K562 (cell line): ENCODE results near the gene PNPLA8. TPM values are rescaled to one million over a fixed set of nuclear protein-coding genes. Genes with fewer than 3 reads are reported as not detected.

Source experiments
- ATF1 ChIP-seq, 2 experiments: fragments of 450-650 bp in 1 of 2; IDR thresholded peaks; 2 replicates each; pipeline ENCODE4 v1.6.1; 2016; ENCODE audit warnings: missing compliant biosample characterization in 1 of 2, missing genetic modification characterization in 1 of 2
- ATF6 ChIP-seq: sonication (generic); formaldehyde crosslinking; IDR thresholded peaks from 2 replicates; pipeline ENCODE4 v1.4.0; 2020; ENCODE audit warnings: mild to moderate bottlenecking, missing genetic modification reagents
- ELF1 ChIP-seq: fragments of 200-800 bp; sonication (Bioruptor generic); IDR thresholded peaks from 2 replicates; pipeline ENCODE4 v1.6.1; 2016; ENCODE audit warnings: missing genetic modification characterization, missing compliant biosample characterization
- HNRNPL ChIP-seq: fragments of 200-400 bp; formaldehyde crosslinking; IDR thresholded peaks from 2 replicates; pipeline ENCODE4 v1.6.1; 2017; ENCODE audit warnings: low read depth, mild to moderate bottlenecking, low read length
- KLF16 ChIP-seq: IDR thresholded peaks from 2 replicates; pipeline ENCODE4 v1.6.1; 2016; ENCODE audit warnings: antibody characterized with exemption
- MAFG ChIP-seq: fragments of 450-650 bp; conservative IDR thresholded peaks from 2 replicates; pipeline ENCODE4 v1.6.1; 2016; ENCODE audit warnings: missing genetic modification characterization, missing compliant biosample characterization
- MYNN ChIP-seq, 2 experiments: sonication (generic); formaldehyde crosslinking in 1 of 2; IDR thresholded peaks; 2 replicates each; pipeline versions ENCODE4 v1.5.0 to v1.6.1; 2016 to 2020; ENCODE audit warnings: antibody characterized with exemption in 1 of 2, missing genetic modification reagents in 1 of 2
- PATZ1 ChIP-seq: fragments of 250-450 bp; sonication (Bioruptor Pico); IDR thresholded peaks from 2 replicates; pipeline ENCODE4 v1.5.0; 2020; ENCODE audit warnings: mild to moderate bottlenecking, borderline replicate concordance
- XRCC5 ChIP-seq: fragments of 200-400 bp; formaldehyde crosslinking; IDR thresholded peaks from 2 replicates; pipeline ENCODE4 v1.6.1; 2017; ENCODE audit warnings: low read depth, mild to moderate bottlenecking, low read length
- polyA plus RNA-seq, 8 experiments: library from polyadenylated mRNA; depleted of rRNA in 4 of 8; stranded (reverse) in 5 of 8; unstranded in 3 of 8; fragments of >200 nt; fragmentation: Nextera tagmentation in 2 of 8; fragmentation: Illumina TruSeq in 1 of 8; extraction: Ambion mirVana in 2 of 8; extraction: Trizol in 1 of 8; gene quantifications; 2 replicates each; pipeline versions ENCODE4 v1.2.1 to v1.2.3, GENCODE V29; 2011 to 2014; ENCODE audit warnings: inconsistent platforms in 1 of 8, missing spikeins in 1 of 8
- total RNA-seq, 7 experiments: library from RNA; depleted of rRNA in 6 of 7; stranded (reverse); fragments of >200 nt in 6 of 7; fragmentation: Illumina TruSeq in 2 of 7; extraction: Trizol in 2 of 7; gene quantifications; 2 replicates each; pipeline versions ENCODE4 v1.2.1 to v1.2.3, GENCODE V29; 2011 to 2021; ENCODE audit warnings: low replicate concordance in 1 of 7
- TF ChIP-seq, protein P1 (sequence below), 2 experiments: IDR thresholded peaks; 2 replicates each; pipeline ENCODE4 v1.6.1; 2011; ENCODE audit warnings: borderline replicate concordance in 1 of 2, control low read depth in 1 of 2, low read depth in 1 of 2, low read length in 1 of 2, mild to moderate bottlenecking in 1 of 2, mixed read lengths in 1 of 2, moderate library complexity in 1 of 2; ENCODE audit not compliant: insufficient read depth in 1 of 2, insufficient read length in 1 of 2, poor library complexity in 1 of 2, severe bottlenecking in 1 of 2; ENCODE audit errors: extremely low read depth in 1 of 2

Gene PNPLA8
- total and polyA plus RNA-seq, 9 of the 15 experiments (the other 6 are each of a cell fraction or from before 2014, with no cell fraction given), result 12.8 to 27.6 (median 16.3) TPM

- TF ChIP-seq ATF6 (CRISPR knock-in tag) (no peak), HNRNPL (no peak), ELF1 (tag) (no peak), PATZ1 (CRISPR knock-in tag) (no peak), MAFG (tag) (peak; percentile 35; the same call in 1 of the 2 replicates), KLF16 (no peak), XRCC5 (no peak), ATF1 (CRISPR knock-in tag; IDR thresholded peaks at IDR 0.05) (no peak), ATF1 (tag; IDR thresholded peaks at IDR 0.05) (no peak), MYNN (IDR thresholded peaks at IDR 0.05) (no peak), MYNN (CRISPR knock-in tag; IDR thresholded peaks at IDR 0.05) (no peak)
- TF ChIP-seq, protein P1, sequence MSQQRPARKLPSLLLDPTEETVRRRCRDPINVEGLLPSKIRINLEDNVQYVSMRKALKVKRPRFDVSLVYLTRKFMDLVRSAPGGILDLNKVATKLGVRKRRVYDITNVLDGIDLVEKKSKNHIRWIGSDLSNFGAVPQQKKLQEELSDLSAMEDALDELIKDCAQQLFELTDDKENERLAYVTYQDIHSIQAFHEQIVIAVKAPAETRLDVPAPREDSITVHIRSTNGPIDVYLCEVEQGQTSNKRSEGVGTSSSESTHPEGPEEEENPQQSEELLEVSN (IDR thresholded peaks at IDR 0.05; ENCODE audit: borderline replicate concordance in 1 of 2, extremely low read depth in 1 of 2, insufficient read depth in 1 of 2, insufficient read length in 1 of 2, low read depth in 1 of 2, low read length in 1 of 2, poor library complexity in 1 of 2, severe bottlenecking in 1 of 2), result no peak
These were observed 39.5 kb downstream of the PNPLA8 start (continued) for GRCh38 chr7:108486291-108486966.
